ENCODE data around the gene CENPVL3.

- TF ChIP-seq POLR2A (IDR thresholded peaks at IDR 0.05), result no peak
- no peak for TF ChIP-seq CTCF (IDR thresholded peaks at IDR 0.05)
- TF ChIP-seq POLR2AphosphoS5 (IDR thresholded peaks at IDR 0.05), result no peak
These were observed 9.9 kb downstream of the CENPVL3 start for GRCh38 chrX:51608766-51609165.
